Measurements from ENCODE around the gene DMD. TPM values are rescaled to one million over a fixed set of nuclear protein-coding genes. Genes with fewer than 3 reads are reported as not detected.
"Not testable (repeated sequence)": the region's sequence is repeated elsewhere in the genome, so short reads cannot be mapped to it uniquely, and the experiment has no call there.

Gene DMD
- total RNA-seq, 1 donor = 32.4 TPM

- no peak for DNase-seq (ENCODE audit: low read depth)
- TF ChIP-seq, protein P1, sequence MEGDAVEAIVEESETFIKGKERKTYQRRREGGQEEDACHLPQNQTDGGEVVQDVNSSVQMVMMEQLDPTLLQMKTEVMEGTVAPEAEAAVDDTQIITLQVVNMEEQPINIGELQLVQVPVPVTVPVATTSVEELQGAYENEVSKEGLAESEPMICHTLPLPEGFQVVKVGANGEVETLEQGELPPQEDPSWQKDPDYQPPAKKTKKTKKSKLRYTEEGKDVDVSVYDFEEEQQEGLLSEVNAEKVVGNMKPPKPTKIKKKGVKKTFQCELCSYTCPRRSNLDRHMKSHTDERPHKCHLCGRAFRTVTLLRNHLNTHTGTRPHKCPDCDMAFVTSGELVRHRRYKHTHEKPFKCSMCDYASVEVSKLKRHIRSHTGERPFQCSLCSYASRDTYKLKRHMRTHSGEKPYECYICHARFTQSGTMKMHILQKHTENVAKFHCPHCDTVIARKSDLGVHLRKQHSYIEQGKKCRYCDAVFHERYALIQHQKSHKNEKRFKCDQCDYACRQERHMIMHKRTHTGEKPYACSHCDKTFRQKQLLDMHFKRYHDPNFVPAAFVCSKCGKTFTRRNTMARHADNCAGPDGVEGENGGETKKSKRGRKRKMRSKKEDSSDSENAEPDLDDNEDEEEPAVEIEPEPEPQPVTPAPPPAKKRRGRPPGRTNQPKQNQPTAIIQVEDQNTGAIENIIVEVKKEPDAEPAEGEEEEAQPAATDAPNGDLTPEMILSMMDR (IDR thresholded peaks at IDR 0.05; ENCODE audit: insufficient read depth, low read depth, low read length) = no peak
- H3K4me3 ChIP-seq (ENCODE audit: low read depth, low read length) = no peak overlapping the region
Measured at GRCh38 chrX:33078273-33078672, 133.1 kb downstream of the DMD start.

- DNase-seq (ENCODE audit: low read depth); H3K4me3 ChIP-seq (ENCODE audit: low read depth, low read length): not testable (repeated sequence)
Measured at GRCh38 chrX:33073660-33074059, 137.7 kb downstream of the DMD start.

DNA sequence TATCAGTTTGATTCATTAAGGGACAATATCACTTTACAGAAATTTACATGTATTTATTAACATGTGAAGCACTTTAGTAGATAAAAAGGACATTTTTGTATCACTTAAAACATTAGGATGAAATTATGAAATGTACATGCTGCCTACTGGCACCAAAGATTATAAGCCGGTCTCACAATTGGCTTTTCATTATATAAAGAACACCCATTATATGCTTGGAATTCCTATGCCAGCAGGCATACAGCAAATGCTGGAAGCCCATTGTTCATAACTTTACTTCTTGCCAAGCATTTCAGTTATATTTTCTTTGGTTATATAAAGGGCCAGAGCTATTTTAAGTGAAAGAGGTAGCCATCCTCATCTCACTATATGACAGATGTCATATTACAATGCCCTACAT is 145.9 kb downstream of the DMD start:
- no peak for DNase-seq (ENCODE audit: low read depth)
- TF ChIP-seq, protein P1 (IDR thresholded peaks at IDR 0.05; ENCODE audit: insufficient read depth, low read depth, low read length) = no peak
- no peak overlapping the region for H3K4me3 ChIP-seq (ENCODE audit: low read depth, low read length)

GRCh38 chrX:33062041-33062440 is 149.3 kb downstream of the DMD start:
- DNase-seq (ENCODE audit: low read depth) = no peak
- TF ChIP-seq, protein P1 (IDR thresholded peaks at IDR 0.05; ENCODE audit: insufficient read depth, low read depth, low read length) = no peak
- no peak overlapping the region for H3K4me3 ChIP-seq (ENCODE audit: low read depth, low read length)

GRCh38 chrX:33053001-33053400 is 158.3 kb downstream of the DMD start:
- TF ChIP-seq, protein P1 (IDR thresholded peaks at IDR 0.05; ENCODE audit: insufficient read depth, low read depth, low read length) = no peak
- H3K4me3 ChIP-seq (ENCODE audit: low read depth, low read length) = no peak overlapping the region
- DNase-seq (ENCODE audit: low read depth) = no peak

GRCh38 chrX:33045882-33046281 is 165.5 kb downstream of the DMD start:
- TF ChIP-seq, protein P1 (IDR thresholded peaks at IDR 0.05; ENCODE audit: insufficient read depth, low read depth, low read length) = no peak
- DNase-seq (ENCODE audit: low read depth) = no peak
- no peak overlapping the region for H3K4me3 ChIP-seq (ENCODE audit: low read depth, low read length)

DNA sequence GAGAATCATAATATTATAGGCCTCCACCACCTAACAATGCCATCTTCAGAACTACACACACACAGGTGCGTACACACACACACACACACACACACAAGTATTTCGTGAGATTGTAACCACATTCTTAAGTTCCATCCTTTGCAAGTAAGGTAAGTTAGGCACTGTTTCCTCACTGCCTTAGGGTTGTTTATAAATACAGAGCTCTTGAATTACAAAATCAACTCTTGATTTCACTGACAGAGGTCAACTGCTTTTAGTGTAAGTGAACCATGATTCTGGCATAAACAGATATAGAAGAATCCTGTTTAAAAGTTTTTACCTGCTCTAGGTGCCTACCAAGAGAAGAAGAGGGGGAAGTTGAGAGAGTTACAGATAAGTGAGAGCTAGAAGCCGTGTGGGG is 166.1 kb downstream of the DMD start:
- H3K4me3 ChIP-seq (ENCODE audit: low read depth, low read length) = no peak overlapping the region
- DNase-seq (ENCODE audit: low read depth) = no peak
- TF ChIP-seq, protein P1 (IDR thresholded peaks at IDR 0.05; ENCODE audit: insufficient read depth, low read depth, low read length) = no peak
